ENCODE data around the gene CROCC.

The CROCC gene

DNA sequence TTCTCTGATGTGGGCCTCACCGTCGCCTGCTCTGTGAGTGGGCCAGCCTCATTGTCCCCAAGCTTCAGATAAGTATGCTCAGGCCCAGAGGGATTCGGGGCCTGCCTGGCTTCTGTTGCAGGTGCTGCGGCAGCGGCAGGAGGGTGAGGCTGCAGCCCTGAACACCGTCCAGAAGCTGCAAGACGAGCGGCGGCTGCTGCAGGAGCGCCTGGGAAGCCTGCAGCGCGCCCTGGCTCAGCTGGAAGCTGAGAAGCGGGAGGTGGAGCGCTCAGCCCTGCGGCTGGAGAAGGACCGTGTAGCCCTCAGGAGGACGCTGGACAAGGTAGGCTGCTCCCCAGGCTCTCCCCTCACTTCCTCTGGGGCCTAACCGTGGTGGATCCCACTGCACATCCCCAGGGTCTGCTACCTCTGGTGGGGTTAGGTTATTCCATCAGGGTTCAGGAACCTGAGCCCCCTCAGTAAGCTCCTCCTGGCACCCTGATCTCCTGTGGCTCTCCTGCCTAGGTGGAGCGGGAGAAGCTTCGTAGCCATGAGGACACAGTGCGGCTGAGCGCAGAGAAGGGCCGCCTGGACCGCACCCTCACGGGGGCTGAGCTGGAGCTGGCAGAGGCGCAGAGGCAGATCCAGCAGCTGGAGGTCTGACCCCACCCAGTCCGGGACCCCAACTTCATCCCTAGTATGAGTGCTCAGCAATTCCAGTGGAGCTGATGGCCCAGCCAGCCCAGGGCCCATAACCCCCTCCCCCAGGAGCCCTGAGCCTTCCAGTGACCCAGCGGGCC lies 48.6 kb downstream of the CROCC start:
- no peak for TF ChIP-seq CTCF (IDR thresholded peaks at IDR 0.05; ENCODE audit: low read depth, low read length)
- no peak overlapping the region for H3K4me3 ChIP-seq (ENCODE audit: low read depth, low read length)

DNA sequence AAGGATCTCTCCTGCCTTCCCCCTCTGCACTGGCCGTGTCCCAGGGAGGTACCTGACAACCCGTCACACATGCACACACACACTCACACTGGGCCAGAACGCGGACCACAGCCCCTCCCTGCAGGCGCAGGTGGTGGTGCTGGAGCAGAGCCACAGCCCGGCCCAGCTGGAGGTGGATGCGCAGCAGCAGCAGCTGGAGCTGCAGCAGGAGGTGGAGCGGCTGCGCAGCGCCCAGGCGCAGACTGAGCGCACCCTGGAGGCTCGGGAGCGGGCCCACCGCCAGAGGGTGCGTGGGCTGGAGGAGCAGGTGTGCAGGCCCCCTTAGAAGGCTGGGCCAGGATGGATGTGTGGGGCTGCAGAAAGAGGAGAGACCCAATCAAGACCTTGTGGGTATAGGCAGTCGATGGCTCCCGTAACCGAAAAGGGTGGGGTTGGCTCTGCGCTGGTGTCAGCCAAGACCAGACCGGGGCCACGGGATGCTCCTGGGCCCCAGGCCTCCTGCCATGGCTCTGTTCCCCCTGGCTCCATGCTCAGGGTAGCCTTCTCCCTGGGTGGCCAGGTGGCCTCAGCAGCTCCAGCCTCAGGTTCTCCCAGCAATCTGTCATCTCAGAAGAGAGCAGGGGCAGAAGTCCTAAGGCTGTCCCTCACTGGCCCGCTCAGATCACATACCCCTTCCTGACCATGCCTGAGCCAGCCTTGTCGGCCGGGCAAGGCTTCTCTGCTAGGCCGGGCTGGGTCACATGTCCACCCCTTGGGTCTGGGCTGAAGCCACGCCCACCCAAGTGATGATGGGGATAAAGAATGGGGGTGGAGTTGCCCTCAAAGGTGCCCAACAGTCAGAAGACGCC lies 49.8 kb downstream of the CROCC start:
- H3K4me3 ChIP-seq (ENCODE audit: low read depth, low read length): no peak overlapping the region
- no peak for TF ChIP-seq CTCF (IDR thresholded peaks at IDR 0.05; ENCODE audit: low read depth, low read length)

GRCh38 chr1:16972189-16972895 lies 50.6 kb downstream of the CROCC start:
- TF ChIP-seq CTCF (IDR thresholded peaks at IDR 0.05; ENCODE audit: low read depth, low read length): no peak
- H3K4me3 ChIP-seq (ENCODE audit: low read depth, low read length): no peak overlapping the region

- no peak overlapping the region for H3K4me3 ChIP-seq (ENCODE audit: low read depth, low read length)
- no peak for TF ChIP-seq CTCF (IDR thresholded peaks at IDR 0.05; ENCODE audit: low read depth, low read length)
These were observed 51.5 kb downstream of the CROCC start for GRCh38 chr1:16973215-16973614.

GRCh38 chr1:16975211-16975610 lies 53.5 kb downstream of the CROCC start:
- TF ChIP-seq CTCF (IDR thresholded peaks at IDR 0.05; ENCODE audit: low read depth, low read length): no peak
- H3K4me3 ChIP-seq (ENCODE audit: low read depth, low read length): no peak overlapping the region

DNA sequence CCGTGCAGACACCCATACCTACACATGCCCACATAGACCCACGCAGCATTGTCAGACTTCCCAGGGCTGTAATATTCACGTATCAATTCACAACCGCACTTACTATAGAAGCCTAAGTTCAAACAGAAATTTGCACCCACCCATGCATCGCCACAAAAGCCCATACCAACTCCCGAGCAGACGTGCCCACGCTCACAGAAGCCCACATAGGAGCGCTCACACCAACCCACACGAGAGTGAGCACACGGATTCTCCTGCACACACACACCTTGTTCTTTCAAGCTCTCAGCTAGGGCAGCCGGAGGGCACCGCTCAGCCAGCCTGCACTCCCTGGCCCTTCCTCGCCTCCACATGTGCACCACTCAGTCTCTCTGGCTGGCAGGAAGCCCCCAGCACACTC lies 54.1 kb downstream of the CROCC start:
- TF ChIP-seq CTCF (IDR thresholded peaks at IDR 0.05; ENCODE audit: low read depth, low read length): no peak
- H3K4me3 ChIP-seq (ENCODE audit: low read depth, low read length): no peak overlapping the region

All from WI38 (cell line).